ENCODE results near the gene GPATCH11. TPM values are rescaled to one million over a fixed set of nuclear protein-coding genes. Genes with fewer than 3 reads are reported as not detected.

The GPATCH11 gene
- total and polyA plus RNA-seq, 12 donors, result 2.6 to 6.1 (median 5.6) TPM

DNA sequence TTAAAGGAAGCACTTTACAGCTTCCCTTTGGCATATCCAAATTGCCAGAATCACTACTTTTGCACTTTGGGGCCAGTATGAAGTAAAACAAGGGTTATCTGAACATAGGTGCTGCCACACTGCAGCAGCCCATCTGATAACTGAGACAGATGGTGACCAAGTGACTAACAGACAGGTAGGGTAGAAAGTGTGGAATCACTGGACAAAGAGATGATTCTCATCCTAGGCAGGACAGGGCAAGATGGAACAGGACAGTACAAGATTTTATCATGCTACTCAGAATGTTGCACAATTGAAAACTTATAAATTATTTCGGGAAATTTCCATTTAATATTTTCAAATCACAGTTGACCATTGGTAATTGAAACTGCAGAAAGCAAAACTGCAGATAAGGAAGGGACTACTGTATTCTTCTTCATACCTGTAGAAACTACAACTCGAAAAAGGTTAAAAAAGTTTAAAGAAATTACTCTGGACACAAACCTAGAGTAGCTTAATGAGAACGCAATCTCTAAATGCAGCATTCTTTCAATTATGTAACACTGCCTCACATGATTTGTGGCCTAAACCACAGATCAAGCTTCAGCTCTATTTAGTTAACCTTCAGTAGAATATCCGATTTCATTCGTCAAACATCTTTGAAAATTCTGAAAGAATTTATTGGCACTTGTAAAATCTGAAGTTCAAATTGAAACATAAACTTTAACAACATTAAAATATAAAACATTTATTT is 31.6 kb upstream of the GPATCH11 start:
- peaks cover 0 to 100% (median 40%) of the 10 kb centered on the region in 9 donors for H3K36me3 ChIP-seq
- H3K27ac ChIP-seq, result no peak overlapping the region
- no peak overlapping the region for H3K4me3 ChIP-seq
- TF ChIP-seq CTCF (IDR thresholded peaks at IDR 0.05), result no peak
- no peak for DNase-seq
- H3K4me1 ChIP-seq, result no peaks in the 10 kb centered on the region
- intact Hi-C loops (cut with DNase I), result no loop called here
- no peaks in the 10 kb centered on the region for H3K9me3 ChIP-seq
- 87 to 92% methylated on average over 5 of the region's 5 CpGs for WGBS, 2 donors
- no peaks in the 10 kb centered on the region for H3K27me3 ChIP-seq
- ATAC-seq, result no peak

DNA sequence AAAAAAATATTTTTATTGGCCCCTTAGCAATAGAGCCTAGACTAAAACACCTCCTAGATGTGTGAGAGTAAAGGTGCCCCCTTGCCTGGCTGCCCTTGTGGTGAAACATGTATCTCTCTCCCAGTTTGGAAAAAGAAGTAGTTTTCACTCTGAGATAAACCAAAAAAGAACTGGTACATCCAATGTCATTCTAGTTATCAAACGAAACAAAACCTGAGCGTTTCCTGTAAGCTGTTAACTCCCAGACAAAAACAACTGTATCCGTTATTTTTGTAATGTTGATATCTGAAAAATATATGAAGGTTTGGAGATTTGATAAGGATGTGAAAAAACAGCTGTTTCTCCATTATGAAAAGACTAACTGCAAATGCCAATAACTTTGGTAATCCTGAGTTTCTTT is 24.5 kb upstream of the GPATCH11 start:
- no peaks in the 10 kb centered on the region for H3K9me3 ChIP-seq
- TF ChIP-seq CTCF (IDR thresholded peaks at IDR 0.05), result no peak
- peaks cover 0 to 16% (median 0%) of the 10 kb centered on the region in 9 donors for H3K4me1 ChIP-seq
- no peak overlapping the region for H3K4me3 ChIP-seq
- intact Hi-C loops (cut with DNase I), result loop anchor here in 1 of 10 donors (1.0 kb wide), 1 partner anchor 10 kb away; no protein-coding TSS in a partner anchor
- no peak for DNase-seq
- H3K27me3 ChIP-seq, result no peaks in the 10 kb centered on the region
- no peak overlapping the region for H3K27ac ChIP-seq
- no peak for ATAC-seq
- WGBS, 2 donors, result 78 to 85% methylated on average over 3 of the region's 3 CpGs
- peaks cover 0 to 99% (median 45%) of the 10 kb centered on the region in 9 donors for H3K36me3 ChIP-seq

GRCh38 chr2:37060446-37060845 is 23.9 kb upstream of the GPATCH11 start:
- H3K27ac ChIP-seq, result no peak overlapping the region
- intact Hi-C loops (cut with DNase I), result loop anchor here in 1 of 10 donors (1.0 kb wide), 1 partner anchor 10 kb away; no protein-coding TSS in a partner anchor
- peaks cover 0 to 99% (median 47%) of the 10 kb centered on the region in 9 donors for H3K36me3 ChIP-seq
- WGBS, 2 donors, result 94 to 95% methylated on average over 7 of the region's 7 CpGs
- DNase-seq (no peak), ATAC-seq (no peak)
- H3K27me3 ChIP-seq, result no peaks in the 10 kb centered on the region
- H3K9me3 ChIP-seq, result no peaks in the 10 kb centered on the region
- no peak for TF ChIP-seq CTCF (IDR thresholded peaks at IDR 0.05)
- no peak overlapping the region for H3K4me3 ChIP-seq
- H3K4me1 ChIP-seq, result peaks cover 0 to 16% (median 0%) of the 10 kb centered on the region in 9 donors

GRCh38 chr2:37061013-37061711 is 23.2 kb upstream of the GPATCH11 start:
- no peak for ATAC-seq
- TF ChIP-seq CTCF (IDR thresholded peaks at IDR 0.05), result no peak
- Histone ChIP-seq H3K4me1 (peaks cover 0 to 16% (median 0%) of the 10 kb centered on the region in 9 donors), H3K36me3 (peaks cover 0 to 99% (median 52%) of the 10 kb centered on the region in 9 donors), H3K27ac (peak overlapping the region in 3 of 10 donors; percentile 8 to 34 (median 34)), H3K9me3 (no peaks in the 10 kb centered on the region), H3K4me3 (no peak overlapping the region), H3K27me3 (no peaks in the 10 kb centered on the region)
- DNase-seq, result no peak
- intact Hi-C loops (cut with DNase I), result no loop called here
